ENCODE results near the gene MED12.

The MED12 gene

DNA sequence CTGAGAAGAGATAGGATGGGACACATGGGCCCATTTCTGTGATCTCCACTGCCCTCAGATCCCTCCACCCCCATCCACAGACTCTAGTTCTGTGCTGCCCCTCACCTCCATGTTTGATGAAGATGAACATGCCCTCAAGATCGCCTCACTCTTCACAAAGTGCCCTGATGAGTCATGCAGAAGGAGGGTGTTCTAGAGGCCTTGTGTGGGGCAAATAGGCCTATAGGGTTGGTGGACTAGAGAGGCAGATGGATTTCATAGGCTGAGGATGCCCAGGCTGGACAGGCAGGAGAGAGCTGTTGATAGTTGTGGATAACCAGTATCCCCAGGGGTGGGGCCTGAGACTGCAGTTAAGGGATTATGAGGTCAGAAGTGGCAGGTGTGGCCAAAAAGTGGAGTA, 12.0 kb upstream of the MED12 start, which contains the start of gene CXorf65:
CXorf65 (minus strand) TSS at position 314 of the 400 bp plus-strand sequence; CDS start at position 130, 184 bp downstream.
- in situ Hi-C loops (cut with HindIII; ENCODE audit: low sequenced_read_pairs), result no loop called here
- DNase-seq (ENCODE audit: low read depth, low spot score), result no peak
- TF ChIP-seq, protein P1, sequence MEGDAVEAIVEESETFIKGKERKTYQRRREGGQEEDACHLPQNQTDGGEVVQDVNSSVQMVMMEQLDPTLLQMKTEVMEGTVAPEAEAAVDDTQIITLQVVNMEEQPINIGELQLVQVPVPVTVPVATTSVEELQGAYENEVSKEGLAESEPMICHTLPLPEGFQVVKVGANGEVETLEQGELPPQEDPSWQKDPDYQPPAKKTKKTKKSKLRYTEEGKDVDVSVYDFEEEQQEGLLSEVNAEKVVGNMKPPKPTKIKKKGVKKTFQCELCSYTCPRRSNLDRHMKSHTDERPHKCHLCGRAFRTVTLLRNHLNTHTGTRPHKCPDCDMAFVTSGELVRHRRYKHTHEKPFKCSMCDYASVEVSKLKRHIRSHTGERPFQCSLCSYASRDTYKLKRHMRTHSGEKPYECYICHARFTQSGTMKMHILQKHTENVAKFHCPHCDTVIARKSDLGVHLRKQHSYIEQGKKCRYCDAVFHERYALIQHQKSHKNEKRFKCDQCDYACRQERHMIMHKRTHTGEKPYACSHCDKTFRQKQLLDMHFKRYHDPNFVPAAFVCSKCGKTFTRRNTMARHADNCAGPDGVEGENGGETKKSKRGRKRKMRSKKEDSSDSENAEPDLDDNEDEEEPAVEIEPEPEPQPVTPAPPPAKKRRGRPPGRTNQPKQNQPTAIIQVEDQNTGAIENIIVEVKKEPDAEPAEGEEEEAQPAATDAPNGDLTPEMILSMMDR (IDR thresholded peaks at IDR 0.05; ENCODE audit: low read depth, low read length), result no peak
- no peak within 1 kb of the TSS for H3K4me3 ChIP-seq (ENCODE audit: low read depth, low read length)

DNA sequence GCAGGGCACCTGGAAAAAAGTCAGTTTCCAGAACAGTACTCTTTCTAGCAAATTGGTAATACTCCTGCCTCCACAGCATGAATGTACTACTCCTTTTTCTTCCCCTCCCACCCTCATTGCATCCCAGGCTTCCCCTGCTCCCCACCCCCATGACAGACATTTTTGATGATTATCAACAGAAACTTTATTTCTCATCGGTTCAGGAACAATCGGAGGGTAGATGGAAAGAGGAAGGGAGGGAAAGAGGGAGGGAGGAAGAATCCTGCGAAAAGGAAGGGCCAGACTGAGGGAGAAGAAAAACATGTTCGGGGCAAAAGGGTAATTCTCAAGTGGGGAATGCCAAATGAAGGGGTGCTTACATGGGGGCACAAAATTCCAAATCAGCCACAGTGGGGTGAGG, 11.2 kb upstream of the MED12 start:
- TF ChIP-seq, protein P1 (IDR thresholded peaks at IDR 0.05; ENCODE audit: low read depth, low read length), result no peak

DNA sequence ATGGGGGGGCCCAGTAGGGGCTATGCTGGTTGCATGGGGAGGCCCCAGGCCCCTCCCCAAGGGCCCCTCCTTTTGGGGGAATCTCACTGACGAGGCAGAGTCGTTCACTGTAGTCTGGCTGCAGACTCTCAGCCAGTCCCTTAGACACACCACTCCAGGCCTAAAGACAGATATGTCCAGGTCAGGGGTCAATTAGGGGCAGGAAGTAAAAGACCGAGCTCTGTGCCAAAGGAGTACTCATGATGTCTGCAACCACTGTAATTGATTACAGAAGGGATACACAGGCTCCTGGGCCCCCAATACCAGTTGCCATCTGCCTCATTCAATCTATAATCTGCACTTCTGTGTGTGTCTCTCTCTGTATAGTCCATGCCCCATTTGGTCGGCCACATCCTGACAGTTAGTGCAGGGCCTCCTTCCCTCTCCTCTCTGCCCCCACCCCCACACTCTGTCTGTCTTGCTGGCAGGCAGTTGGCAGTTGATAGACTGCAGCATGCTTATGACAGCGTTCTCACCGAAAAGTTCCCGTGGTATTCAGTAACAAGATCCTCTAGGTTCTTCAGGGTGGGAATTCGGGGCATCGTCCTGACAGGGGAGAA, 10.5 kb upstream of the MED12 start:
- no peak overlapping the region for H3K4me3 ChIP-seq (ENCODE audit: low read depth, low read length)
- in situ Hi-C loops (cut with HindIII; ENCODE audit: low sequenced_read_pairs), result no loop called here
- TF ChIP-seq, protein P1 (IDR thresholded peaks at IDR 0.05; ENCODE audit: low read depth, low read length), result no peak
- DNase-seq (ENCODE audit: low read depth, low spot score), result no peak

More for the DNA sequence above, 11.2 kb upstream of the MED12 start:
- in situ Hi-C loops (cut with HindIII; ENCODE audit: low sequenced_read_pairs), result no loop called here
- no peak overlapping the region for H3K4me3 ChIP-seq (ENCODE audit: low read depth, low read length)
- no peak for DNase-seq (ENCODE audit: low read depth, low spot score)

DNA sequence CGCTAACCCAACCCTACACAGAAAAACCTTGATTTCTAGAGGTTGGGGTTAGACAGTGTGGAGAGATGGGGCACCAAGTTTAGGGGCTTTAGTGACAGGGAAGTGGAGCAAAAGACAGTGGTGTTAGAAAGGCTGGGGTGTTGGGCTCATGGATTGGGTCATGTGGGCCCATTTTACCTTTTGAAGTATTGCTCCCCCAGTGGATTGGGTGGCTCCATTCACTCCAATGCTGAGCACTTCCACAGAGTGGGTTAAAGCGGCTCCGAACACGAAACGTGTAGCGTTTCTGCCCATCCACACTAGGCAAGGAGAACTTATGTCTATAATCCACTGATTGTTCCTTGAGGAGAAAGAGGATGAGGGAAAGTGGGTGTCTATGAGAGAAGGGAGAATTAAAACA, 9.3 kb upstream of the MED12 start:
- in situ Hi-C loops (cut with HindIII; ENCODE audit: low sequenced_read_pairs), result no loop called here
- TF ChIP-seq, protein P1 (IDR thresholded peaks at IDR 0.05; ENCODE audit: low read depth, low read length), result no peak
- H3K4me3 ChIP-seq (ENCODE audit: low read depth, low read length), result no peak overlapping the region
- no peak for DNase-seq (ENCODE audit: low read depth, low spot score)

DNA sequence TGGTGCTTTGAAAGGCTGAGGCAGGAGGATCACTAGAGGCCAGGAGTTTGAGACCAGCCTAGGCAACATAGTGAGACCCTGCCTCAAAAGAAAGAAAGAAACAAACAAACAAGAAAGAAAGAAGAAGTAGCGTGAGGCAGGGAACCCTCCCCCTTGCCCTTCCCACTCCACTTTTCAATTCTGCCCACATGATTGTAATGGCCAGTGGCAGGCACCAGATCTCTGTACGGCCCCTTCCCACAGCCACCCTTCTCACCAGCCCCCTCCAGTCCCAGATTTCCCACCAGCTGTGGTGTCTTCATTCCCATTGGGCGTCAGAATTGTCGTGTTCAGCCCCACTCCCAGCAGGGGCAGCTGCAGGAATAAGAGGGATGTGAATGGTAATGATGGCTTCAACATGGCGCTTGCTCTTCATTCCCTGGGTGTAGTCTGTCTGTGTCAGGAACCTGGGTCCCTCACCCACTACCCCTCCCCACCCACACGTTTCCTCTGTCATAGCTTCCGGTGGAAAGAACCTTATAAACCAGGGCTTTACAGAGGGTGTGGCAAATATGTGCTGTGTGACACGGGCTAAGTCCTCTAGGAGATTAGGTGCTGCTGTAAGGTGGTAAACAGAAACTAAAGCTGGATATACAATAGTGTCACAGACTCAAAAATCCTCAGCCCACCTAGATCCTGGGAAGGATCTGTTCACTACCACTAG, 7.1 kb upstream of the MED12 start, which contains the start of gene IL2RG:
IL2RG (minus strand) TSS at position 437 of the 703 bp plus-strand sequence; CDS start at position 399, 38 bp downstream.
- TF ChIP-seq, protein P1 (IDR thresholded peaks at IDR 0.05; ENCODE audit: low read depth, low read length), result no peak
- DNase-seq (ENCODE audit: low read depth, low spot score), result no peak
- no peak within 1 kb of the TSS for H3K4me3 ChIP-seq (ENCODE audit: low read depth, low read length)
- in situ Hi-C loops (cut with HindIII; ENCODE audit: low sequenced_read_pairs), result no loop called here

DNA sequence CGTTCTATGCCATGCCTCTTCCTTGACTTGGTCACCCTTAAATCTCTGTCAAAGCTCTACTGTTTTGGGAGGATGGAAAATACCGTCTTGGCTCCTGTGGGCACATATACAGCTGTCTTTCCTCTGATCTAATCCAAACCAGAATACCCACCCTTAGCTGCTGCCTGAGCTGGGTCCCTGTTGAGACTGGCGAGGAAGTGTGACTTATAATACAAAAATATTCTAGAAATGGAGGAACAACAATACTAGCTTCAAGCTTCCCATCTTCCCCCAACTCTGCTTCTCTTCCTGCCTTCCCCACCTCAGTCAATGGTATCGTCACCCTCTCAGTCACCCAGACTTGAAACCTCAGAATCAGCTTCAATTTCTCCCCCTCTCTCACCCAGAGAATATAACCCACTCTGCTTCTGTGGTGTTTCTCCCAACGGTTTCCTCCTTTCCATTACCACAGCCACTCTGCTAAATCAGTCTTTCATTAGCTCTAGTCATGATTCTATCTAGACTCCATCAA, 6.4 kb upstream of the MED12 start:
- no peak overlapping the region for H3K4me3 ChIP-seq (ENCODE audit: low read depth, low read length)
- DNase-seq (ENCODE audit: low read depth, low spot score), result no peak

More for the DNA sequence above, 6.4 kb upstream of the MED12 start:
- TF ChIP-seq, protein P1 (IDR thresholded peaks at IDR 0.05; ENCODE audit: low read depth, low read length), result no peak
- in situ Hi-C loops (cut with HindIII; ENCODE audit: low sequenced_read_pairs), result no loop called here

Measured in astrocyte of the spinal cord (primary cell).